Naive B cell (primary cell): ENCODE data around the gene HK2. TPM values are rescaled to one million over a fixed set of nuclear protein-coding genes. Genes with fewer than 3 reads are reported as not detected.
"Not testable (repeated sequence)": the region's sequence is repeated elsewhere in the genome, so short reads cannot be mapped to it uniquely, and the experiment has no call there.

Source experiments
- ATAC-seq, 2 donors: fragments of 150-1000 bp; cut with Tn5 transposase; 2 replicates each; pipeline ENCODE4 v1.10.0; 2021; ENCODE audit warnings: low read depth in 2 of 2, mild to moderate bottlenecking in 2 of 2, moderate library complexity in 2 of 2
- DNase-seq: peaks from one replicate; pipeline ENCODE4 v3.0.0; 2022
- H3K27ac Mint-ChIP-seq, 6 donors: one replicate each; pipeline ENCODE4 v1.8.0; 2020 to 2022; ENCODE audit warnings: mild to moderate bottlenecking in 6 of 6, mixed read lengths in 6 of 6, moderate library complexity in 5 of 6, inconsistent platforms in 2 of 6
- H3K27me3 Mint-ChIP-seq, 3 donors: one replicate each; pipeline ENCODE4 v1.8.0; 2021 to 2022; ENCODE audit warnings: mixed read lengths in 3 of 3, mild to moderate bottlenecking in 1 of 3
- H3K36me3 Mint-ChIP-seq, 2 donors: one replicate each; pipeline ENCODE4 v1.8.0; 2020 to 2022; ENCODE audit warnings: mixed read lengths in 2 of 2, inconsistent platforms in 1 of 2, mild to moderate bottlenecking in 1 of 2
- H3K4me1 Mint-ChIP-seq, 3 donors: one replicate each; pipeline ENCODE4 v1.8.0; 2020 to 2022; ENCODE audit warnings: mixed read lengths in 3 of 3, inconsistent platforms in 1 of 3, mild to moderate bottlenecking in 1 of 3, moderate library complexity in 1 of 3
- H3K4me3 Mint-ChIP-seq, 8 donors: one replicate each; pipeline ENCODE4 v1.8.0; 2020 to 2022; ENCODE audit warnings: mild to moderate bottlenecking in 8 of 8, mixed read lengths in 8 of 8, moderate library complexity in 8 of 8, inconsistent platforms in 2 of 8
- H3K9me3 Mint-ChIP-seq, 7 donors: one replicate each; pipeline ENCODE4 v1.8.0; 2020 to 2022; ENCODE audit warnings: mixed read lengths in 7 of 7, mild to moderate bottlenecking in 5 of 7, inconsistent platforms in 2 of 7, moderate library complexity in 1 of 7
- polyA plus RNA-seq, 6 donors: library from polyadenylated mRNA; unstranded; fragments of 300-500 nt; fragmentation: Illumina TruSeq; gene quantifications; one replicate each; pipeline ENCODE4 v1.2.3, GENCODE V29; 2021; ENCODE audit warnings: low read depth in 6 of 6

HK2 gene
- polyA plus RNA-seq, 6 donors from 2014 or later, result 3.1 to 8.3 (median 6.1) TPM

- DNase-seq (no peak), ATAC-seq (no peak)
- Mint-ChIP-seq H3K4me1 (peaks cover 33 to 63% (median 57%) of the 10 kb centered on the region in 3 donors), H3K4me3 (peak overlapping the region in 3 of 8 donors; percentile 32 to 67 (median 40)), H3K9me3 (no peaks in the 10 kb centered on the region), H3K36me3 (peaks cover 0 to 7% of the 10 kb centered on the region in 2 donors), H3K27ac (peak overlapping the region in 3 of 6 donors; percentile 75 to 83 (median 76)), H3K27me3 (no peaks in the 10 kb centered on the region)
Measured at GRCh38 chr2:74843433-74843832, 9.5 kb downstream of the HK2 start.

- DNase-seq, result peak; percentile 27
Measured at GRCh38 chr2:74843899-74844298, 10.0 kb downstream of the HK2 start.

GRCh38 chr2:74844752-74845151 lies 10.8 kb downstream of the HK2 start:
- peak overlapping the region in 2 of 8 donors; percentile 32 to 33 for H3K4me3 Mint-ChIP-seq
- peaks cover 44 to 67% (median 63%) of the 10 kb centered on the region in 3 donors for H3K4me1 Mint-ChIP-seq

More at GRCh38 chr2:74843899-74844298, 10.0 kb downstream of the HK2 start:
- Mint-ChIP-seq H3K4me3 (peak overlapping the region in 6 of 8 donors; percentile 32 to 67 (median 46)), H3K9me3 (no peaks in the 10 kb centered on the region), H3K36me3 (peaks cover 0 to 7% of the 10 kb centered on the region in 2 donors), H3K27ac (peak overlapping the region; percentile 65 to 91 (median 80)), H3K4me1 (peaks cover 35 to 63% (median 57%) of the 10 kb centered on the region in 3 donors), H3K27me3 (no peaks in the 10 kb centered on the region)
- ATAC-seq, result peak; percentile 94 to 98

GRCh38 chr2:74845217-74845751 lies 11.4 kb downstream of the HK2 start:
- peaks cover 0 to 7% of the 10 kb centered on the region in 2 donors for H3K36me3 Mint-ChIP-seq
- H3K27me3 Mint-ChIP-seq, result no peaks in the 10 kb centered on the region
- H3K9me3 Mint-ChIP-seq, result no peaks in the 10 kb centered on the region
- H3K4me1 Mint-ChIP-seq, result peaks cover 49 to 73% (median 68%) of the 10 kb centered on the region in 3 donors
- H3K4me3 Mint-ChIP-seq, result peak overlapping the region in 2 of 8 donors; percentile 44 to 47
- peak overlapping the region in 1 of 6 donors; percentile 57 for H3K27ac Mint-ChIP-seq
- DNase-seq (no peak), ATAC-seq (no peak)

More at GRCh38 chr2:74844752-74845151, 10.8 kb downstream of the HK2 start:
- Mint-ChIP-seq H3K27me3 (no peaks in the 10 kb centered on the region), H3K9me3 (no peaks in the 10 kb centered on the region), H3K27ac (peak overlapping the region in 3 of 6 donors; percentile 12 to 83 (median 76)), H3K36me3 (peaks cover 0 to 7% of the 10 kb centered on the region in 2 donors)
- no peak for ATAC-seq
- no peak for DNase-seq

GRCh38 chr2:74845991-74846390 lies 12.1 kb downstream of the HK2 start:
- H3K27me3 Mint-ChIP-seq, result no peaks in the 10 kb centered on the region
- H3K4me1 Mint-ChIP-seq, result peaks cover 52 to 78% (median 76%) of the 10 kb centered on the region in 3 donors
- no peak for ATAC-seq
- H3K9me3 Mint-ChIP-seq, result no peaks in the 10 kb centered on the region
- H3K27ac Mint-ChIP-seq, result peak overlapping the region in 1 of 6 donors; percentile 72
- H3K4me3 Mint-ChIP-seq, result peak overlapping the region in 1 of 8 donors; percentile 44
- H3K36me3 Mint-ChIP-seq, result peaks cover 0 to 7% of the 10 kb centered on the region in 2 donors
- DNase-seq, result no peak

- DNase-seq (no peak), ATAC-seq (no peak)
- H3K27ac Mint-ChIP-seq, result peak overlapping the region in 2 of 6 donors; percentile 72 to 84
- H3K4me3 Mint-ChIP-seq, result no peak overlapping the region
- no peaks in the 10 kb centered on the region for H3K9me3 Mint-ChIP-seq
- H3K27me3 Mint-ChIP-seq, result no peaks in the 10 kb centered on the region
- H3K4me1 Mint-ChIP-seq, result peaks cover 52 to 83% (median 77%) of the 10 kb centered on the region in 3 donors
- peaks cover 0 to 7% of the 10 kb centered on the region in 2 donors for H3K36me3 Mint-ChIP-seq
Measured at GRCh38 chr2:74846481-74846880, 12.6 kb downstream of the HK2 start.

GRCh38 chr2:74847070-74847858 lies 13.3 kb downstream of the HK2 start:
- Mint-ChIP-seq H3K9me3 (no peaks in the 10 kb centered on the region), H3K36me3 (peaks cover 0 to 7% of the 10 kb centered on the region in 2 donors), H3K4me1 (peaks cover 54 to 91% (median 80%) of the 10 kb centered on the region in 3 donors), H3K27ac (peak overlapping the region in 2 of 6 donors; percentile 9 to 59), H3K4me3 (no peak overlapping the region), H3K27me3 (no peaks in the 10 kb centered on the region)
- no peak for DNase-seq
- ATAC-seq, result no peak

GRCh38 chr2:74849228-74849892 lies 15.4 kb downstream of the HK2 start:
- H3K4me3 Mint-ChIP-seq, result peak overlapping the region; percentile 84 to 94 (median 90)
- DNase-seq, result peak; percentile 64
- H3K4me1 Mint-ChIP-seq, result peaks cover 51 to 80% (median 78%) of the 10 kb centered on the region in 3 donors
- peak overlapping the region; percentile 89 to 99 (median 99) for H3K27ac Mint-ChIP-seq
- no peaks in the 10 kb centered on the region for H3K27me3 Mint-ChIP-seq
- H3K36me3 Mint-ChIP-seq, result no peaks in the 10 kb centered on the region
- H3K9me3 Mint-ChIP-seq, result no peaks in the 10 kb centered on the region
- ATAC-seq, result peak; percentile 84 to 89

- no peaks in the 10 kb centered on the region for H3K9me3 Mint-ChIP-seq
- peaks cover 45 to 71% (median 67%) of the 10 kb centered on the region in 3 donors for H3K4me1 Mint-ChIP-seq
- H3K27ac Mint-ChIP-seq, result peak overlapping the region; percentile 86 to 99 (median 99)
- DNase-seq, result no peak
- H3K36me3 Mint-ChIP-seq, result peaks cover 0 to 5% of the 10 kb centered on the region in 2 donors
- no peak for ATAC-seq
- H3K4me3 Mint-ChIP-seq, result peak overlapping the region in 7 of 8 donors; percentile 23 to 84 (median 73)
- no peaks in the 10 kb centered on the region for H3K27me3 Mint-ChIP-seq
Measured at GRCh38 chr2:74850496-74851190, 16.7 kb downstream of the HK2 start.

GRCh38 chr2:74851191-74851566 lies 17.3 kb downstream of the HK2 start:
- ATAC-seq (no peak), DNase-seq (no peak)
- no peaks in the 10 kb centered on the region for H3K9me3 Mint-ChIP-seq
- peak overlapping the region; percentile 86 to 99 (median 99) for H3K27ac Mint-ChIP-seq
- no peaks in the 10 kb centered on the region for H3K27me3 Mint-ChIP-seq
- peak overlapping the region in 3 of 8 donors; percentile 30 to 84 (median 36) for H3K4me3 Mint-ChIP-seq
- peaks cover 0 to 8% of the 10 kb centered on the region in 2 donors for H3K36me3 Mint-ChIP-seq
- peaks cover 41 to 67% (median 62%) of the 10 kb centered on the region in 3 donors for H3K4me1 Mint-ChIP-seq

GRCh38 chr2:74853360-74853759 lies 19.4 kb downstream of the HK2 start:
- H3K36me3 Mint-ChIP-seq, H3K27me3 Mint-ChIP-seq, H3K4me3 Mint-ChIP-seq, DNase-seq, H3K9me3 Mint-ChIP-seq, ATAC-seq: not testable (repeated sequence)
- Mint-ChIP-seq H3K27ac (peak overlapping the region in 2 of 6 donors; percentile 56 to 92), H3K4me1 (peaks cover 40 to 50% (median 45%) of the 10 kb centered on the region in 3 donors)

GRCh38 chr2:74854401-74854800 lies 20.5 kb downstream of the HK2 start:
- DNase-seq, result no peak
- peak overlapping the region in 1 of 6 donors; percentile 54 for H3K27ac Mint-ChIP-seq
- no peaks in the 10 kb centered on the region for H3K27me3 Mint-ChIP-seq
- ATAC-seq, result no peak
- H3K4me1 Mint-ChIP-seq, result peaks cover 33 to 42% (median 34%) of the 10 kb centered on the region in 3 donors
- no peak overlapping the region for H3K4me3 Mint-ChIP-seq
- H3K9me3 Mint-ChIP-seq, result no peaks in the 10 kb centered on the region
- peaks cover 6 to 8% of the 10 kb centered on the region in 2 donors for H3K36me3 Mint-ChIP-seq
